K562 (cell line): Measurements from ENCODE around the gene OSBPL7. TPM values are rescaled to one million over a fixed set of nuclear protein-coding genes. Genes with fewer than 3 reads are reported as not detected.

Source experiments
- DDX20 ChIP-seq: fragments of 450-650 bp; IDR thresholded peaks from 2 replicates; pipeline ENCODE4 v1.6.1; 2016; ENCODE audit warnings: missing genetic modification characterization, low read depth, mild to moderate bottlenecking, missing compliant biosample characterization, moderate library complexity
- HEY1 ChIP-seq: fragments of 250-450 bp; sonication (Bioruptor Pico); IDR thresholded peaks from 2 replicates; pipeline ENCODE4 v1.5.0; 2020; ENCODE audit warnings: mild to moderate bottlenecking, moderate library complexity, borderline replicate concordance
- HNRNPLL ChIP-seq: fragments of 200-400 bp; formaldehyde crosslinking; IDR thresholded peaks from 2 replicates; pipeline ENCODE4 v1.6.1; 2017; ENCODE audit warnings: low read length, low read depth, mild to moderate bottlenecking; ENCODE audit not compliant: poor library complexity, severe bottlenecking
- RBM34 ChIP-seq: fragments of 200-400 bp; formaldehyde crosslinking; IDR thresholded peaks from 2 replicates; pipeline ENCODE4 v1.6.1; 2018; ENCODE audit warnings: low read length, borderline replicate concordance; ENCODE audit not compliant: insufficient read depth
- SIN3B ChIP-seq: fragments of 450-650 bp; IDR thresholded peaks from 2 replicates; pipeline ENCODE4 v1.6.1; 2017; ENCODE audit warnings: low read depth, mild to moderate bottlenecking, moderate library complexity
- TAF7 ChIP-seq: fragments of 450-650 bp; IDR thresholded peaks from 2 replicates; pipeline ENCODE4 v1.6.1; 2016; ENCODE audit warnings: missing genetic modification characterization, missing compliant biosample characterization
- ZNF311 ChIP-seq: fragments of 250-450 bp; sonication (Bioruptor Pico); IDR thresholded peaks from 2 replicates; pipeline ENCODE4 v1.4.0; 2020; ENCODE audit warnings: mild to moderate bottlenecking, moderate library complexity
- polyA plus RNA-seq, 8 experiments: library from polyadenylated mRNA; depleted of rRNA in 4 of 8; stranded (reverse) in 5 of 8; unstranded in 3 of 8; fragments of >200 nt; fragmentation: Nextera tagmentation in 2 of 8; fragmentation: Illumina TruSeq in 1 of 8; extraction: Ambion mirVana in 2 of 8; extraction: Trizol in 1 of 8; gene quantifications; 2 replicates each; pipeline versions ENCODE4 v1.2.1 to v1.2.3, GENCODE V29; 2011 to 2014; ENCODE audit warnings: inconsistent platforms in 1 of 8, missing spikeins in 1 of 8
- total RNA-seq, 7 experiments: library from RNA; depleted of rRNA in 6 of 7; stranded (reverse); fragments of >200 nt in 6 of 7; fragmentation: Illumina TruSeq in 2 of 7; extraction: Trizol in 2 of 7; gene quantifications; 2 replicates each; pipeline versions ENCODE4 v1.2.1 to v1.2.3, GENCODE V29; 2011 to 2021; ENCODE audit warnings: low replicate concordance in 1 of 7
- TF ChIP-seq, protein P1 (sequence below), 2 experiments: fragments of 450-650 bp; formaldehyde crosslinking in 1 of 2; IDR thresholded peaks; 2 replicates each; pipeline versions ENCODE4 v1.4.0 to v1.6.1; 2014 to 2020; ENCODE audit warnings: mild to moderate bottlenecking in 2 of 2, borderline replicate concordance in 1 of 2, low read depth in 1 of 2
- TF ChIP-seq, protein P2 (sequence below): fragments of 450-650 bp; formaldehyde crosslinking; IDR thresholded peaks from 2 replicates; pipeline ENCODE4 v1.4.0; 2022; ENCODE audit warnings: mild to moderate bottlenecking, moderate library complexity
- TF ChIP-seq, protein P3 (sequence below), 2 experiments: fragments of 200-800 bp in 1 of 2; sonication (Bioruptor generic) in 1 of 2; sonication (generic) in 1 of 2; formaldehyde crosslinking in 1 of 2; IDR thresholded peaks in 1 of 2; conservative IDR thresholded peaks in 1 of 2; 2 replicates each; pipeline versions ENCODE4 v1.5.0 to v1.6.1; 2016 to 2020; ENCODE audit warnings: missing compliant biosample characterization in 1 of 2, missing genetic modification characterization in 1 of 2, missing genetic modification reagents in 1 of 2
- TF ChIP-seq, protein P4 (sequence below): fragments of 450-650 bp; IDR thresholded peaks from 2 replicates; pipeline ENCODE4 v1.6.1; 2016; ENCODE audit warnings: borderline replicate concordance

OSBPL7 gene
- total and polyA plus RNA-seq, 9 of the 15 experiments (the other 6 are each of a cell fraction or from before 2014, with no cell fraction given), result 0.32 to 11.9 (median 5.8) TPM

DNA sequence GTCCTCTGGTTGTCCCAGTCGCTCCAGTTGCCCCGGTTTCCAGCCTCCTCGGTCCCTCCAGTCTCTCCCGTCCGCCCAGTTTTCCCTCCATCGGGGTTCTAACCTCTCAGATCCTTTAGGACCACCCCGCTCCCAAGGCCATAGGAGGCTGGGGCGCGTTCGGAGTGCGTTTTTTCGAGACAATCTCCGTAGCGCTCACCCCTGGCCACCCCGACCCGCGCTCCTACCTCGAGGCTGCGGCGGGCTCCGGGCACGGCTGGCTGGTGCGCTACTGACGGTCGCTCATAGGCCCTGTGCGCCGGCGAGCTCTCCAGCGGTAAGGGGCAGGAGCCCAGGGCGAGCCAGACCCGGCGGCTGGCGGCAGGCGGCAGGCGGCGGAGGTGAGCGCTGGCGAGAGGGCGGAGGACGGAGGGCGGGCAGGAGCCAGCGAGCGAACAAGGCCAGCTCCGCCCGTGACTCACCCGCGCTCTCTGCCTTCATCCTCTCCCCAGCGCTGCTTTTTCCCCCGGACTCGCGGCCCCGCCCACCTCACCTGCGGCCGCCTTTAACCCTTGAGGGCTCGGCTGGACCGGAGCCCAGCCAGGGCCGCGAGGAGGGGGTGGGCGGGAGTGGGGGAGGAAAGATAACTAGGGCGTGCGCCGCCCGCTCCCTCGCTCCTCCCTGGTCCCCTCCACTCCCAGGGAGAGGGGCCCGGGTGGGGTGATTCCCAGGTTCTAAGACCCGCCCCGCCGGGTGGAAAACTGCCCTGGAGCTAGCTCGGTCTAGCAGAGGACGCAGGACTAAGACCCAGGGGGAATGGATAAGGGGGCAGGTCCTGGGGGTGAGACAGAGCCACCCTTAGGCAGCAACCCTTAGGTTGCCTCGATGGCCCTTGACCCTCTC is 29.3 kb upstream of the OSBPL7 start, which contains the start of gene SP6 (continued):
- TF ChIP-seq HEY1 (CRISPR knock-in tag), result no peak
- no peak for TF ChIP-seq TAF7 (tag)
- TF ChIP-seq, protein P1, sequence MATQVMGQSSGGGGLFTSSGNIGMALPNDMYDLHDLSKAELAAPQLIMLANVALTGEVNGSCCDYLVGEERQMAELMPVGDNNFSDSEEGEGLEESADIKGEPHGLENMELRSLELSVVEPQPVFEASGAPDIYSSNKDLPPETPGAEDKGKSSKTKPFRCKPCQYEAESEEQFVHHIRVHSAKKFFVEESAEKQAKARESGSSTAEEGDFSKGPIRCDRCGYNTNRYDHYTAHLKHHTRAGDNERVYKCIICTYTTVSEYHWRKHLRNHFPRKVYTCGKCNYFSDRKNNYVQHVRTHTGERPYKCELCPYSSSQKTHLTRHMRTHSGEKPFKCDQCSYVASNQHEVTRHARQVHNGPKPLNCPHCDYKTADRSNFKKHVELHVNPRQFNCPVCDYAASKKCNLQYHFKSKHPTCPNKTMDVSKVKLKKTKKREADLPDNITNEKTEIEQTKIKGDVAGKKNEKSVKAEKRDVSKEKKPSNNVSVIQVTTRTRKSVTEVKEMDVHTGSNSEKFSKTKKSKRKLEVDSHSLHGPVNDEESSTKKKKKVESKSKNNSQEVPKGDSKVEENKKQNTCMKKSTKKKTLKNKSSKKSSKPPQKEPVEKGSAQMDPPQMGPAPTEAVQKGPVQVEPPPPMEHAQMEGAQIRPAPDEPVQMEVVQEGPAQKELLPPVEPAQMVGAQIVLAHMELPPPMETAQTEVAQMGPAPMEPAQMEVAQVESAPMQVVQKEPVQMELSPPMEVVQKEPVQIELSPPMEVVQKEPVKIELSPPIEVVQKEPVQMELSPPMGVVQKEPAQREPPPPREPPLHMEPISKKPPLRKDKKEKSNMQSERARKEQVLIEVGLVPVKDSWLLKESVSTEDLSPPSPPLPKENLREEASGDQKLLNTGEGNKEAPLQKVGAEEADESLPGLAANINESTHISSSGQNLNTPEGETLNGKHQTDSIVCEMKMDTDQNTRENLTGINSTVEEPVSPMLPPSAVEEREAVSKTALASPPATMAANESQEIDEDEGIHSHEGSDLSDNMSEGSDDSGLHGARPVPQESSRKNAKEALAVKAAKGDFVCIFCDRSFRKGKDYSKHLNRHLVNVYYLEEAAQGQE (IDR thresholded peaks at IDR 0.05; ENCODE audit: borderline replicate concordance), result peak; percentile 56
- TF ChIP-seq, protein P1 (CRISPR knock-in tag; IDR thresholded peaks at IDR 0.05; ENCODE audit: low read depth), result no peak
- TF ChIP-seq SIN3B, result 0 out of 2 replicates have a peak, but pooled peaks have one; percentile 17
- no peak for TF ChIP-seq ZNF311 (CRISPR knock-in tag)
- TF ChIP-seq HNRNPLL, result peak; percentile 75
- no peak for TF ChIP-seq RBM34
- no peak for TF ChIP-seq DDX20 (tag)
- TF ChIP-seq, protein P2, sequence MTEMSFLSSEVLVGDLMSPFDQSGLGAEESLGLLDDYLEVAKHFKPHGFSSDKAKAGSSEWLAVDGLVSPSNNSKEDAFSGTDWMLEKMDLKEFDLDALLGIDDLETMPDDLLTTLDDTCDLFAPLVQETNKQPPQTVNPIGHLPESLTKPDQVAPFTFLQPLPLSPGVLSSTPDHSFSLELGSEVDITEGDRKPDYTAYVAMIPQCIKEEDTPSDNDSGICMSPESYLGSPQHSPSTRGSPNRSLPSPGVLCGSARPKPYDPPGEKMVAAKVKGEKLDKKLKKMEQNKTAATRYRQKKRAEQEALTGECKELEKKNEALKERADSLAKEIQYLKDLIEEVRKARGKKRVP, result no peak
- TF ChIP-seq, protein P3, sequence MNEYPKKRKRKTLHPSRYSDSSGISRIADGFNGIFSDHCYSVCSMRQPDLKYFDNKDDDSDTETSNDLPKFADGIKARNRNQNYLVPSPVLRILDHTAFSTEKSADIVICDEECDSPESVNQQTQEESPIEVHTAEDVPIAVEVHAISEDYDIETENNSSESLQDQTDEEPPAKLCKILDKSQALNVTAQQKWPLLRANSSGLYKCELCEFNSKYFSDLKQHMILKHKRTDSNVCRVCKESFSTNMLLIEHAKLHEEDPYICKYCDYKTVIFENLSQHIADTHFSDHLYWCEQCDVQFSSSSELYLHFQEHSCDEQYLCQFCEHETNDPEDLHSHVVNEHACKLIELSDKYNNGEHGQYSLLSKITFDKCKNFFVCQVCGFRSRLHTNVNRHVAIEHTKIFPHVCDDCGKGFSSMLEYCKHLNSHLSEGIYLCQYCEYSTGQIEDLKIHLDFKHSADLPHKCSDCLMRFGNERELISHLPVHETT (CRISPR knock-in tag; conservative IDR thresholded peaks at IDR 0.05 in 1 of 2, IDR thresholded peaks at IDR 0.05 in 1 of 2), result peak in 1 of 2 experiments; percentile 53; a peak in 2 of 4 replicates
- TF ChIP-seq, protein P4, sequence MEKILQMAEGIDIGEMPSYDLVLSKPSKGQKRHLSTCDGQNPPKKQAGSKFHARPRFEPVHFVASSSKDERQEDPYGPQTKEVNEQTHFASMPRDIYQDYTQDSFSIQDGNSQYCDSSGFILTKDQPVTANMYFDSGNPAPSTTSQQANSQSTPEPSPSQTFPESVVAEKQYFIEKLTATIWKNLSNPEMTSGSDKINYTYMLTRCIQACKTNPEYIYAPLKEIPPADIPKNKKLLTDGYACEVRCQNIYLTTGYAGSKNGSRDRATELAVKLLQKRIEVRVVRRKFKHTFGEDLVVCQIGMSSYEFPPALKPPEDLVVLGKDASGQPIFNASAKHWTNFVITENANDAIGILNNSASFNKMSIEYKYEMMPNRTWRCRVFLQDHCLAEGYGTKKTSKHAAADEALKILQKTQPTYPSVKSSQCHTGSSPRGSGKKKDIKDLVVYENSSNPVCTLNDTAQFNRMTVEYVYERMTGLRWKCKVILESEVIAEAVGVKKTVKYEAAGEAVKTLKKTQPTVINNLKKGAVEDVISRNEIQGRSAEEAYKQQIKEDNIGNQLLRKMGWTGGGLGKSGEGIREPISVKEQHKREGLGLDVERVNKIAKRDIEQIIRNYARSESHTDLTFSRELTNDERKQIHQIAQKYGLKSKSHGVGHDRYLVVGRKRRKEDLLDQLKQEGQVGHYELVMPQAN, result no peak
